ENCODE results near the gene MTRF1. TPM values are rescaled to one million over a fixed set of nuclear protein-coding genes. Genes with fewer than 3 reads are reported as not detected.

MTRF1 gene
- total and polyA plus RNA-seq, 2 donors from 2014 or later = 11.3 to 11.8 TPM

DNA sequence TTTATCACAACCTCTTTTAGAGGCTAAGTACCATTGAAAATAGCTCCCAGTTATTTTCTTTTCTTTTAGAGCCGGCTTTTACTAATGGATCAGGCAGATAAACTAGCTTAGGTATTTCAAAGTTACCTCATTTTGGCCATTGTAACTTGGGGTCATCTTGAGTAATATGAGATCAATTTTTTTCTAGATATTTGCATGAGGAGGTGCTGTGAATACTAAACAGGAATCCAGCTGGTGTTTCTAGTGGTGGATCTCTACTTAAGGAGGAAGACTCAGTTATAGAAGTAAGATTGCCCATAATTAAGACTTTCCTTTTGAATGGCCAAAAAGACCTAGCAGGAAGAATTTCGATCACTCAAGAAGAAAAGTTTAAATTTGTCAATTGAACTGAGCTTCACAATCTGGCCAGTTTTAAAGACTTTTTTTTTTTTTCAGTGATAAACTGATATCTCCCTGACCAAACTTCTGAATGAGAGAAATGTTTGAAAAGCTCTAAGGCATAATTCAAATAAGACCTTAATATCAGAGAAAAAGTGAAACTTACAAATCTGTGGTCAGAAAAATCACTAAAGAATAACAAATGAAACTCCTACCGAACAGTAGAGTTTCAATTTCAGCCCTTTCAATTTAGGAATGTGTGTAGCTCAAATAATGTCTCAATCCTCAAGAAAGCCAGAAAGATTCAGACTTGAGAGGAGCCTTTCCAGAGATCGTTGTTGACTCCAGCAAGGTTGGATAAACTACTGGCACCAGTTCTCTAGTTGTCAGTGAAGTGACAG is 36.1 kb upstream of the MTRF1 start:
- DNase-seq (no peak), FAIRE-seq (no peak)
- no peaks in the 10 kb centered on the region for H3K36me3 ChIP-seq (ENCODE audit: control insufficient read depth in 2 of 3, insufficient read depth in 3 of 3, low read length in 3 of 3)
- H3K9ac ChIP-seq (ENCODE audit: low read length in 3 of 3) = no peak overlapping the region
- no peak overlapping the region for H3K27ac ChIP-seq (ENCODE audit: low read depth in 2 of 2, low read length in 2 of 2)
- intact Hi-C loops (cut with DNase I) = no loop called here
- TF ChIP-seq CTCF (IDR thresholded peaks at IDR 0.05; ENCODE audit: borderline replicate concordance, extremely low read depth, insufficient read depth) = no peak
- no peaks in the 10 kb centered on the region for H3K27me3 ChIP-seq (ENCODE audit: control insufficient read depth, insufficient read depth, low read length)
- H3K9me3 ChIP-seq (ENCODE audit: control insufficient read depth in 2 of 3, insufficient read depth in 1 of 3, low read length in 3 of 3) = no peaks in the 10 kb centered on the region
- no peak overlapping the region for H3K4me3 ChIP-seq (ENCODE audit: low read length in 3 of 3)
- H3K4me1 ChIP-seq (ENCODE audit: control insufficient read depth in 2 of 3, insufficient read depth in 2 of 3, low read depth in 1 of 3, low read length in 3 of 3) = no peaks in the 10 kb centered on the region

- no peak for FAIRE-seq
- intact Hi-C loops (cut with DNase I) = no loop called here
- DNase-seq = no peak
- H3K27ac ChIP-seq (ENCODE audit: low read depth in 2 of 2, low read length in 2 of 2) = no peak overlapping the region
- no peak overlapping the region for H3K9ac ChIP-seq (ENCODE audit: low read length in 3 of 3)
- peaks cover 0 to 3% (median 0%) of the 10 kb centered on the region in 3 donors for H3K9me3 ChIP-seq (ENCODE audit: control insufficient read depth in 2 of 3, insufficient read depth in 1 of 3, low read length in 3 of 3)
- no peaks in the 10 kb centered on the region for H3K27me3 ChIP-seq (ENCODE audit: control insufficient read depth, insufficient read depth, low read length)
- TF ChIP-seq CTCF (IDR thresholded peaks at IDR 0.05; ENCODE audit: borderline replicate concordance, extremely low read depth, insufficient read depth) = no peak
- H3K4me3 ChIP-seq (ENCODE audit: low read length in 3 of 3) = no peak overlapping the region
- no peaks in the 10 kb centered on the region for H3K36me3 ChIP-seq (ENCODE audit: control insufficient read depth in 2 of 3, insufficient read depth in 3 of 3, low read length in 3 of 3)
- H3K4me1 ChIP-seq (ENCODE audit: control insufficient read depth in 2 of 3, insufficient read depth in 2 of 3, low read depth in 1 of 3, low read length in 3 of 3) = no peaks in the 10 kb centered on the region
Observed at GRCh38 chr13:41296879-41297646, 33.7 kb upstream of the MTRF1 start.

GRCh38 chr13:41295973-41296372 is 32.6 kb upstream of the MTRF1 start:
- Histone ChIP-seq H3K9ac (ENCODE audit: low read length in 3 of 3) (no peak overlapping the region), H3K9me3 (ENCODE audit: control insufficient read depth in 2 of 3, insufficient read depth in 1 of 3, low read length in 3 of 3) (peaks cover 0 to 3% (median 0%) of the 10 kb centered on the region in 3 donors), H3K27ac (ENCODE audit: low read depth in 2 of 2, low read length in 2 of 2) (no peak overlapping the region), H3K36me3 (ENCODE audit: control insufficient read depth in 2 of 3, insufficient read depth in 3 of 3, low read length in 3 of 3) (no peaks in the 10 kb centered on the region), H3K27me3 (ENCODE audit: control insufficient read depth, insufficient read depth, low read length) (no peaks in the 10 kb centered on the region), H3K4me3 (ENCODE audit: low read length in 3 of 3) (no peak overlapping the region), H3K4me1 (ENCODE audit: control insufficient read depth in 2 of 3, insufficient read depth in 2 of 3, low read depth in 1 of 3, low read length in 3 of 3) (no peaks in the 10 kb centered on the region)
- FAIRE-seq = no peak
- TF ChIP-seq CTCF (IDR thresholded peaks at IDR 0.05; ENCODE audit: borderline replicate concordance, extremely low read depth, insufficient read depth) = no peak
- DNase-seq = no peak
- intact Hi-C loops (cut with DNase I) = no loop called here

Data from kidney (tissue), 14 donors.